ENCODE measurements around the gene HTR2C. TPM values are rescaled to one million over a fixed set of nuclear protein-coding genes. Genes with fewer than 3 reads are reported as not detected.

The HTR2C gene
- total and polyA plus RNA-seq, 2 of the 13 experiments (the other 11 are each of a cell fraction or from before 2014, with no cell fraction given): 0.01 TPM; not detected in 1

GRCh38 chrX:114903618-114904017 lies 319.7 kb downstream of the HTR2C start (continued):
- TF ChIP-seq KIAA2018 (CRISPR knock-in tag; IDR thresholded peaks at IDR 0.05; ENCODE audit: borderline replicate concordance) (no peak), NFYC (CRISPR knock-in tag; IDR thresholded peaks at IDR 0.05) (no peak), ZNF572 (CRISPR knock-in tag; IDR thresholded peaks at IDR 0.05) (no peak), PBX2 (CRISPR knock-in tag; IDR thresholded peaks at IDR 0.05) (no peak), SATB2 (CRISPR knock-in tag; IDR thresholded peaks at IDR 0.05) (no peak), ZNF639 (CRISPR knock-in tag; conservative IDR thresholded peaks at IDR 0.05) (no peak), BHLHE40 (IDR thresholded peaks at IDR 0.05; ENCODE audit: low read length) (no peak)

All from HepG2 (cell line).